Fibroblast of pulmonary artery (primary cell): ENCODE measurements around the gene KIF24.
A peak's percentile ranks its signal among the peaks of the same experiment; 100 is the strongest.

Source experiments
- DNase-seq: peaks from one replicate; pipeline ENCODE4 v3.0.0-alpha.2; 2010; ENCODE audit warnings: low read depth
- H3K4me3 ChIP-seq: replicated peaks from 2 replicates; pipeline ENCODE4 v1.5.1; 2011; ENCODE audit warnings: low read depth, mild to moderate bottlenecking, control low read depth, low read length, moderate library complexity
- TF ChIP-seq, protein P1 (sequence below): IDR thresholded peaks from 2 replicates; pipeline ENCODE4 v1.5.1; 2011; ENCODE audit warnings: mild to moderate bottlenecking, control low read depth, low read length, inconsistent platforms; ENCODE audit errors: missing control alignments

KIF24 gene

DNA sequence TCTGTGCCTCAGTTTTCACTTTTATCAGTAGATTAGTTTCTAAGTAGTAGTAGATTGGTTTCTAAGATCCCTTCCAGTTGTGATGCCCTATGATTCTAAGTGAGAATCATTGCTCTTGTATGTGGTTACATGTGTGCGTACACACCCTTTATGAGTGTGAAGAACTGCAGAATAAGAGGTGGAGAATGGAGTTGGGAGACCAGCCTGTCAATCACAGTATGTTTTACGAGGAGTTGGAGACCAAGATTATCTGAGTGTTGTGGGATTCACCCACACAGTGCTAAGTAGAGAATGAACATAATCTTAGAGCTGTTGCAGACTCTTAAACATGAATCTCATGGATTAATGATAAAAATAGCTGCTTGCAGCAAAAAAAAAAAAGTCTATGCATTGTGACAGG, 37.6 kb downstream of the KIF24 start:
- DNase-seq: no peak
- no peak overlapping the region for H3K4me3 ChIP-seq
- TF ChIP-seq, protein P1, sequence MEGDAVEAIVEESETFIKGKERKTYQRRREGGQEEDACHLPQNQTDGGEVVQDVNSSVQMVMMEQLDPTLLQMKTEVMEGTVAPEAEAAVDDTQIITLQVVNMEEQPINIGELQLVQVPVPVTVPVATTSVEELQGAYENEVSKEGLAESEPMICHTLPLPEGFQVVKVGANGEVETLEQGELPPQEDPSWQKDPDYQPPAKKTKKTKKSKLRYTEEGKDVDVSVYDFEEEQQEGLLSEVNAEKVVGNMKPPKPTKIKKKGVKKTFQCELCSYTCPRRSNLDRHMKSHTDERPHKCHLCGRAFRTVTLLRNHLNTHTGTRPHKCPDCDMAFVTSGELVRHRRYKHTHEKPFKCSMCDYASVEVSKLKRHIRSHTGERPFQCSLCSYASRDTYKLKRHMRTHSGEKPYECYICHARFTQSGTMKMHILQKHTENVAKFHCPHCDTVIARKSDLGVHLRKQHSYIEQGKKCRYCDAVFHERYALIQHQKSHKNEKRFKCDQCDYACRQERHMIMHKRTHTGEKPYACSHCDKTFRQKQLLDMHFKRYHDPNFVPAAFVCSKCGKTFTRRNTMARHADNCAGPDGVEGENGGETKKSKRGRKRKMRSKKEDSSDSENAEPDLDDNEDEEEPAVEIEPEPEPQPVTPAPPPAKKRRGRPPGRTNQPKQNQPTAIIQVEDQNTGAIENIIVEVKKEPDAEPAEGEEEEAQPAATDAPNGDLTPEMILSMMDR: no peak

DNA sequence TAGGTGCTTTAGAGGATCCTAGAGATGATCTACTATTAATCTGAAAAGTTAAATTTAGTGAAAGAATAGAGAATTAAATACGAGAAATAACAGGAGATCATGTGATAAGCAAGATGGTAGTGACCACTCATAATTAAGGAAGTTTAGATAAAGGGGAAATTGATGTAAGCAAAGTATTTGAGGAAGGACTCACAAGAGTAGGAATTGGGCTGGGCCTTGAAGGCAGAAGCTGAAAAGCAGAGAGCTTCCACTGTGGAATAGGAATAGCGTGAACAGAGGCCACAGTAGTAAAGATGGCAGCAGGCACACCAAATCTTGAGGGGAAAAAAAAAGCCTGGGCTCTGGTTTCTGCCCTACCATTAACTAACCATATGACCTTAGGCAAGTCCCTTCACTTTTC, 38.0 kb downstream of the KIF24 start:
- TF ChIP-seq, protein P1: no peak
- no peak for DNase-seq
- no peak overlapping the region for H3K4me3 ChIP-seq

DNA sequence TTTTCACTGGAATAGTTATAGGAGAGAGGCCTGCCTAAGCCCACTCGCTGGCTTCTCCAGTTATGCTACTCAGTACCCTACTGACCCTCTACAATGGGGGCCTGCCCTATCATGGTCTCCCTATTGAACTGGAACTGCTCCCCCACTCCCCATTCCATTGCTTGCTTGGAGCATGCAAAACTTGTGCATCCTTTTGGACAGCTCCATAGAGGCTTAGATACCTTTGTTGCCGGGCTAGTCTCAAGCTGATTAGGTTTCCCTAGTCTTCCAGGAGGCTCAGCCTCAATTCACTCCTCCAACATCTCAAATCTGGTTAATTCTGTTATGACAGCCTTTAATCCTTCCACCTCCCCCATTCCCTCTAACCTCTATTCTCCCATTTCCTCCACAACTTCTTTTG, 39.9 kb downstream of the KIF24 start:
- TF ChIP-seq, protein P1: no peak
- no peak for DNase-seq
- H3K4me3 ChIP-seq: no peak overlapping the region

DNA sequence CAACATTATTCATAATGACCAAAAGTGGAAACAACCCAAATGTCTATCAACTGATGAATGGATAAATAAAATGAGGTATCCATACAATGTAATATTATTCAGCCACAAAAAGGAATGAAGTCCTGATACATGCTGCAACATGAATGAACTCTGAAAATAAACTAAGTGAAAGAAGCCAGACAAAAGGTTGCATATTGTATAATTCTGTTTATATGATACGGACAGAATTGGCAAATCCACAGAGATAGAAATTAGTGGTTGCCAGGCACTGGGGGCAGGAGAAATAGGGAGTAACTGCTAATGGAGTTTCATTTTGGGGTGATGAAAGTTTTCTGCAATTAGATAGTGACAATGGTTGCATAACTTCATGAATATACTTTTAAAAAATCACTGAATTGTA, 47.0 kb downstream of the KIF24 start:
- peak; percentile 6 for DNase-seq
- TF ChIP-seq, protein P1: no peak
- H3K4me3 ChIP-seq: no peak overlapping the region

DNA sequence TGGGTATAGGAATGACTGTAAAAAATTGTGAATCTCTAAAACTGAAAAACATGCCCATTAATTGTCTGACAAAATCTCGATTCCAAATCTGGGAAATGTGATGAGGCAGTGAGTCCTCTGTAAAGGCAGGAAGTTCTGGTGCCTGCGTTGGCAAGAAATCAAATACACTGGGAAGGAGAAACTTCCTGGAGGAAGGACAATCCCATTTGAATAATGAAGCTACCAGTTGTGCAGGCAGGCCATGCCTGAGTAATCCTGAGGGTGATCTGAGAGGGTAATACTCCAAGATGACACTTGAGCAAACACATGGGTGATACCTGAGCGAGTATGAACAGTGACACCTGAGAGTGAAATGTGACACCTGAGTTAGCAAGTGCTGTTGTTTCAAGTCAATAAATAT, 49.7 kb downstream of the KIF24 start:
- TF ChIP-seq, protein P1: no peak
- peak; percentile 43 for DNase-seq

More for the DNA sequence above, 49.7 kb downstream of the KIF24 start:
- no peak overlapping the region for H3K4me3 ChIP-seq
